Right forelimb (tissue), 1 donor: ENCODE results near the gene KIAA1328.
"Not testable (repeated sequence)": the region's sequence is repeated elsewhere in the genome, so short reads cannot be mapped to it uniquely, and the experiment has no call there.

Experiments used
- DNase-seq: peaks from one replicate; pipeline ENCODE4 v3.0.0-alpha.2; 2018

Gene KIAA1328

GRCh38 chr18:36888778-36889177 is 59.9 kb downstream of the KIAA1328 start:
- DNase-seq = no peak

GRCh38 chr18:36889321-36889720 is 60.4 kb downstream of the KIAA1328 start:
- no peak for DNase-seq

- DNase-seq = no peak
These were observed 60.8 kb downstream of the KIAA1328 start for GRCh38 chr18:36889742-36890141.

- no peak for DNase-seq
These were observed 61.7 kb downstream of the KIAA1328 start for GRCh38 chr18:36890598-36890997.

- no peak for DNase-seq
These were observed 64.3 kb downstream of the KIAA1328 start for GRCh38 chr18:36893227-36893626.

GRCh38 chr18:36895606-36896005 is 66.7 kb downstream of the KIAA1328 start:
- DNase-seq = no peak

GRCh38 chr18:36897253-36897652 is 68.3 kb downstream of the KIAA1328 start:
- no peak for DNase-seq

GRCh38 chr18:36899289-36899688 is 70.4 kb downstream of the KIAA1328 start:
- no peak for DNase-seq

- no peak for DNase-seq
These were observed 71.5 kb downstream of the KIAA1328 start for GRCh38 chr18:36900466-36900865.

GRCh38 chr18:36901277-36901701 is 72.4 kb downstream of the KIAA1328 start:
- DNase-seq = no peak

- no peak for DNase-seq
These were observed 74.4 kb downstream of the KIAA1328 start for GRCh38 chr18:36903215-36903928.

- no peak for DNase-seq
These were observed 76.6 kb downstream of the KIAA1328 start for GRCh38 chr18:36905571-36905970.

- DNase-seq = not testable (repeated sequence)
These were observed 80.4 kb downstream of the KIAA1328 start for GRCh38 chr18:36909282-36909681.

- no peak for DNase-seq
These were observed 84.0 kb downstream of the KIAA1328 start for GRCh38 chr18:36912887-36913286.

- DNase-seq = no peak
These were observed 89.0 kb downstream of the KIAA1328 start for GRCh38 chr18:36917907-36918306.

- DNase-seq = no peak
These were observed 100.7 kb downstream of the KIAA1328 start for GRCh38 chr18:36929601-36930000.

- DNase-seq = no peak
These were observed 102.2 kb downstream of the KIAA1328 start for GRCh38 chr18:36931106-36931505.

- DNase-seq = no peak
These were observed 104.6 kb downstream of the KIAA1328 start for GRCh38 chr18:36933552-36933951.

GRCh38 chr18:36934884-36935283 is 106.0 kb downstream of the KIAA1328 start:
- no peak for DNase-seq

GRCh38 chr18:36942264-36942663 is 113.3 kb downstream of the KIAA1328 start:
- no peak for DNase-seq

- DNase-seq = no peak
These were observed 119.0 kb downstream of the KIAA1328 start for GRCh38 chr18:36947820-36948348.

- DNase-seq = no peak
These were observed 121.4 kb downstream of the KIAA1328 start for GRCh38 chr18:36950282-36950681.

- DNase-seq = no peak
These were observed 122.0 kb downstream of the KIAA1328 start for GRCh38 chr18:36950960-36951359.

- DNase-seq = no peak
These were observed 124.1 kb downstream of the KIAA1328 start for GRCh38 chr18:36953047-36953446.

- DNase-seq = no peak
These were observed 131.1 kb downstream of the KIAA1328 start for GRCh38 chr18:36960038-36960437.
